ENCODE results near the gene PTCH2. TPM values are rescaled to one million over a fixed set of nuclear protein-coding genes. Genes with fewer than 3 reads are reported as not detected.
"Not testable (repeated sequence)": the region's sequence is repeated elsewhere in the genome, so short reads cannot be mapped to it uniquely, and the experiment has no call there.

PTCH2 gene
- total RNA-seq, 2 donors from 2014 or later = 0.22 to 0.24 TPM

DNA sequence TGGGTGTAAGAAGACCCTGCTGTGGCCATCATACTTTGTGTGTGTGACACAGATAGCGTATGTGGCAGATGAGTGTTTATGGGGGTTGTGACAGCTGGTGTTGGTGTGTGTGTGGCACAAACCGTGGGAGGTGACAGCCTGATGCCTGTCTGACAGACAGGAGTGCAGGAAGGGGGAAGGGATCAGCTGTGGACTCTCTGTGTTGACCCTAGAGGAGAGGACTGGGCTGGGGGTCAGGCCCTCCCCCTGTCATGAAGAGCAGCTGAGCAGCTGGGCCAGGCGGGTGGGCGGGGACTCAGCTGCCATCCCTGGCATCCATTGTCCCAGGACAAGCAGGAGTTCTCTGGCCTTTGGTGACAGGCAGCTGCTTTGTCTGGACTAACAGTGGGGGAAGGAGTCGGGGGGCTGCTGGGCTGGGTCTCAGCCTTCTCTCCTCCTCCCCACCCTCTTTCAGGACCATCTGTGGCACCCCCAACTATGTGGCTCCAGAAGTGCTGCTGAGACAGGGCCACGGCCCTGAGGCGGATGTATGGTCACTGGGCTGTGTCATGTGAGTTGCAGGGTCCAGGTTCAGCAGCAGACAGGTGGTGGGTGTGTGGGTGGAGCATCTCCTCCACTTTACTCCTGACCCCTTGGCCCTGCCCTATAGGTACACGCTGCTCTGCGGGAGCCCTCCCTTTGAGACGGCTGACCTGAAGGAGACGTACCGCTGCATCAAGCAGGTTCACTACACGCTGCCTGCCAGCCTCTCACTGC is 40.6 kb downstream of the PTCH2 start:
- Histone ChIP-seq H3K27me3 (no peaks in the 10 kb centered on the region), H3K4me1 (peaks cover 0 to 65% of the 10 kb centered on the region in 2 donors), H3K27ac (peak overlapping the region; percentile 61 to 93), H3K4me3 (peak overlapping the region; percentile 78 to 92), H3K9me3 (no peaks in the 10 kb centered on the region), H3K36me3 (peaks cover 44% of the 10 kb centered on the region)
- TF ChIP-seq, protein P1, sequence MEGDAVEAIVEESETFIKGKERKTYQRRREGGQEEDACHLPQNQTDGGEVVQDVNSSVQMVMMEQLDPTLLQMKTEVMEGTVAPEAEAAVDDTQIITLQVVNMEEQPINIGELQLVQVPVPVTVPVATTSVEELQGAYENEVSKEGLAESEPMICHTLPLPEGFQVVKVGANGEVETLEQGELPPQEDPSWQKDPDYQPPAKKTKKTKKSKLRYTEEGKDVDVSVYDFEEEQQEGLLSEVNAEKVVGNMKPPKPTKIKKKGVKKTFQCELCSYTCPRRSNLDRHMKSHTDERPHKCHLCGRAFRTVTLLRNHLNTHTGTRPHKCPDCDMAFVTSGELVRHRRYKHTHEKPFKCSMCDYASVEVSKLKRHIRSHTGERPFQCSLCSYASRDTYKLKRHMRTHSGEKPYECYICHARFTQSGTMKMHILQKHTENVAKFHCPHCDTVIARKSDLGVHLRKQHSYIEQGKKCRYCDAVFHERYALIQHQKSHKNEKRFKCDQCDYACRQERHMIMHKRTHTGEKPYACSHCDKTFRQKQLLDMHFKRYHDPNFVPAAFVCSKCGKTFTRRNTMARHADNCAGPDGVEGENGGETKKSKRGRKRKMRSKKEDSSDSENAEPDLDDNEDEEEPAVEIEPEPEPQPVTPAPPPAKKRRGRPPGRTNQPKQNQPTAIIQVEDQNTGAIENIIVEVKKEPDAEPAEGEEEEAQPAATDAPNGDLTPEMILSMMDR (IDR thresholded peaks at IDR 0.05) = no peak
- no peak for DNase-seq (ENCODE audit: low spot score)

DNA sequence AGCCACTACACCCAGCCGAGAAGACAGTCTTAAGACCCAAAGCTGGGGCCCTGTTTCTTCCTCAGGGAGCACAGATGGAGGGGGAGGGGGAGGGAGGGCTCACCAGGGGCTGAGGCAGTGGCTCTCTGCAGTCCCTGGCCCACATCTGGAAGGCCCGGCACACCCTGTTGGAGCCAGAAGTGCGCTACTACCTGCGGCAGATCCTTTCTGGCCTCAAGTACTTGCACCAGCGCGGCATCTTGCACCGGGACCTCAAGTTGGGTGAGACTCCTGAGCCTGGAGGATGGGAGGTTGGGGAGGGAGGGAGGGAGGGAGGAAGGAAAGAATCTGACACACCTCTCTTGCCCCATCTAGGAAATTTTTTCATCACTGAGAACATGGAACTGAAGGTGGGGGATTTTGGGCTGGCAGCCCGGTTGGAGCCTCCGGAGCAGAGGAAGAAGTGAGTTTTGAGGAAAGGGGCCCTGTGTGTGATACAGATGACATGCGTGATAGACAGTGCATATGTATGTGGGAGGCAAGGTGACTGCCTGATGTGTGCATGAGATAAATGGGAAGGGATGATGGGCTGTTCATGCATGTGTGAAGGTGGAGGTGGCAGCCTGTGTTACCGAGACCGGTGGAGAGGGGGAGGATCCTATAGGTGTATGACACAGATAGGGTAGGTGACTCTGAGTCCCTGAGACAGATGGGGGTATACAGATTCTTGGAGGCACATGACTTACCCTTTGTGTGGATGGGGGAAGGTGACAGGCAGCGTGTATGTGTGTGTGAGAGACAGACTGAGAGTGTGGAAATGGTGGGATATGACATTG is 41.4 kb downstream of the PTCH2 start:
- Histone ChIP-seq H3K4me3 (peak overlapping the region; percentile 78 to 92), H3K27ac (peak overlapping the region; percentile 61 to 93), H3K4me1 (peaks cover 0 to 57% of the 10 kb centered on the region in 2 donors), H3K27me3 (no peaks in the 10 kb centered on the region), H3K36me3 (peaks cover 43% of the 10 kb centered on the region), H3K9me3 (no peaks in the 10 kb centered on the region)
- no peak for DNase-seq (ENCODE audit: low spot score)
- TF ChIP-seq, protein P1 (IDR thresholded peaks at IDR 0.05) = no peak

DNA sequence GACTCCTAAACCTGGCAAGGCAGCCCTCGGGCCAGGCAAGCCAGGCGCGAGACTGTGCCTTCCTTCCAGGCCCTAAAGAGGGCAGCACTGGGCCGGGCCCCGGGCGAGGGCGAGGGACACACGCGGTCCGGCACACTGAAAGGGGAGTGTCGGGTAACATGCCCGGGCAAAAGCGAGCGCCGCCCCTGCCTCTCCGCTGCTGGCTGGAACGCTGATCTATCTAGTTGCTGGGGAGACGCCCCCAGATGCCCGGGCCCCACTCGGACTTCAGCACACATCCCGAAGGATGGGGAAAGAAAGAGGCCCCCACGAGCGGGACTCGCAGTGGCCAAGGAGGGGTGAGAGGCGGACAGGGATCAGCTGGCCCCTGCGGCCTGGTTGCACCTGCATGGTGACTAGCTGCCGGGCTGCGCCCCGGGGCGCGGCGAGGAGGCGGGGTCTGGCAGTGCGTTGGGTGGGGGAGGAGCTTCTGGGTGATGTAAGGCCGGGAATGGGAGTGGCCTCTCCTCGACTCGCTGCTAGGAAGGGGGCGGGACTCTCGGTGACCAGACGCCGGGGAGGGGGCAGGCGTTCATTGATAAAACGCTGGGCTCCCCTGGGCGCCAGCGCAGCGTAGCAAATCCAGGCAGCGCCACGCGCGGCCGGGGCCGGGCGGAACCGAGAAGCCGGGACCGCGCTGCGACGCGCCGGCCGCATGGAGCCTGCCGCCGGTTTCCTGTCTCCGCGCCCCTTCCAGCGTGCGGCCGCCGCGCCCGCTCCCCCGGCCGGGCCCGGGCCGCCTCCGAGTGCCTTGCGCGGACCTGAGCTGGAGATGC is 43.1 kb downstream of the PTCH2 start, which contains the start of gene PLK3:
Gene PLK3, plus strand, starts transcription at position 608 of the 815 bp plus-strand sequence. Its CDS starts 87 bp downstream, at position 695.
- Histone ChIP-seq H3K4me3 (peak within 1 kb of the TSS; percentile 78 to 92), H3K27ac (peak within 1 kb of the TSS; percentile 89 to 93), H3K36me3 (peaks cover 26% of the 10 kb centered on the region), H3K9me3 (no peaks in the 10 kb centered on the region), H3K27me3 (no peaks in the 10 kb centered on the region), H3K4me1 (peaks cover 0 to 40% of the 10 kb centered on the region in 2 donors)
- peak; percentile 98 for DNase-seq (ENCODE audit: low spot score)
- TF ChIP-seq, protein P1 (IDR thresholded peaks at IDR 0.05) = peak; percentile 61 to 97

DNA sequence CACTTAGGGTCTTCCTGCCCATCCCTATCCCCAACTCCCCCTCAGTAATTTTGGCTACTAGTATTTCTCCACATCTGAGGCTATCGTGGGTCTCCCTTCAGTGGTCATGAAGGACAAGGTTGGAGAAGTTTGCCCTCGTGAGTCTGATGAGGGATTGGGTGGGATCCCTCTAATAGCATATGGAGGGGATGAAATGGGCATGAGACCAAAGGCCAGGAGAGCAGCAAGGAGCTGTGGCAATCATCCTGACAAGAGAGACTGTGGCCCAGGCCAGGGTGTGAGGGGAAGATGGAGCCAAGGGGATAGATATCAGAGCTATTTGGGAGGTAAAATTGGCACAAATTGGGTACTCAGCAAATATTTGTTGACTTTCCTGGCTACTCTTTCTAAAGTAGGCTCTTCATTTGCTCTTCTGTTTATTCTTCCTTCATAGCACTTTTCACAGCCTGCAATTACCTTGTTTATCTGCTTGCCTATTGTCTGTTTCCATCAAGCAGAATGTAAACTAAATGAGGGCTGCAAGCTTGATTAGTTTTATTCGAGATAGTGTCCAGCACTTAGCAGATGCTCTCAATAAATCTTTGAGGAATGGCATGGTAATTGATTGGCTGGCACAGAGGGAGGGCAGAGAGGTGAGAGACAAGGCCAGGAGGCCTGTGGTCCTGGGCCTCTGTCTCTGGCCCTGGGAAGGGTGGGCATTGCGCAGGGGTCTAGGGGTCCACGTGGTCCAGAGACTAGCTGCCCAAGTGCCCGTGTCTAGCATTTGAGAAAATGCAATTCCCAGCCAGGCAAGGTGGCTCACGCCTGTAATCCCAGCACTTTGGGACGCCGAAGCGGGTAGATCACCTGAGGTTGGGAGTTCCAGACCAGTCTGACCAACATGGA is 44.3 kb downstream of the PTCH2 start:
- peak overlapping the region in 1 of 2 donors; percentile 89 for H3K27ac ChIP-seq
- DNase-seq (ENCODE audit: low spot score) = no peak
- TF ChIP-seq, protein P1 (IDR thresholded peaks at IDR 0.05) = no peak
- H3K36me3 ChIP-seq = peaks cover 13% of the 10 kb centered on the region
- H3K4me3 ChIP-seq = no peak overlapping the region
- H3K4me1 ChIP-seq = peaks cover 0 to 31% of the 10 kb centered on the region in 2 donors
- H3K9me3 ChIP-seq = no peaks in the 10 kb centered on the region
- no peaks in the 10 kb centered on the region for H3K27me3 ChIP-seq

DNA sequence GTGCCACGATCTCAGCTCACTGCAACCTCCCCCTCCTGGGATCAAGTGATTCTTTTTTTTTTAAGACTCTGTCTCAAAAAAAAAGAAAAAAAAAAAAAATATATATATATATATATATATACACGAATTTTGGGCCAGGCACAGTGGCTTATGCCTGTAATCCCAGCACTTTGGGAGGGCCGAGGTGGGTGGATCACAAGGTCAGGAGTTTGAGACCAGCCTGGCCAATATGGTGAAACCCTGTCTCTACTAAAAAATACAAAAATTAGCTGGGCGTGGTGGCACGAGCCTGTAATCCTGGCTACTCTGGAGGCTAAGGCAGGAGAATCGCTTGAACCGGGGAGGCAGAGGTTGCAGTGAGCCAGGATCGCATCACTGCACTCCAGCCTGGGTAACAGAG is 45.2 kb downstream of the PTCH2 start:
- H3K4me3 ChIP-seq; H3K27me3 ChIP-seq; DNase-seq (ENCODE audit: low spot score); H3K27ac ChIP-seq; H3K9me3 ChIP-seq; H3K36me3 ChIP-seq: not testable (repeated sequence)
- peaks cover 0 to 23% of the 10 kb centered on the region in 2 donors for H3K4me1 ChIP-seq
